Endodermal cell (in vitro differentiated cells): ENCODE measurements around the gene FAM83F. TPM values are rescaled to one million over a fixed set of nuclear protein-coding genes. Genes with fewer than 3 reads are reported as not detected.

ENCODE experiments used
- DNase-seq: peaks from one replicate; pipeline ENCODE4 v3.0.0-alpha.2; 2017
- H3K27ac ChIP-seq: 2 replicates; pipeline ENCODE4 v1.5.1; 2013; ENCODE audit warnings: mild to moderate bottlenecking, low read depth, low read length, moderate library complexity
- H3K27me3 ChIP-seq: 2 replicates; pipeline ENCODE4 v1.6.1; 2013; ENCODE audit warnings: mild to moderate bottlenecking, low read length, moderate library complexity; ENCODE audit not compliant: insufficient read depth, control insufficient read depth, poor library complexity, severe bottlenecking
- H3K36me3 ChIP-seq: 2 replicates; pipeline ENCODE4 v1.7.0; 2013; ENCODE audit warnings: mild to moderate bottlenecking, low read length, moderate library complexity; ENCODE audit not compliant: control insufficient read depth, insufficient read depth
- H3K4me1 ChIP-seq: one replicate; pipeline ENCODE4 v1.7.0; 2013; ENCODE audit warnings: low read length; ENCODE audit not compliant: control insufficient read depth, insufficient read depth
- H3K4me3 ChIP-seq: 2 replicates; pipeline ENCODE4 v1.5.1; 2013; ENCODE audit warnings: mild to moderate bottlenecking, low read length, moderate library complexity
- H3K9ac ChIP-seq: 2 replicates; pipeline ENCODE4 v1.6.1; 2013; ENCODE audit warnings: mild to moderate bottlenecking, low read length, moderate library complexity; ENCODE audit not compliant: poor library complexity, severe bottlenecking; ENCODE audit errors: extremely low read depth
- H3K9me3 ChIP-seq: 2 replicates; pipeline ENCODE4 v1.6.1; 2013; ENCODE audit warnings: mild to moderate bottlenecking, low read length, moderate library complexity; ENCODE audit not compliant: control insufficient read depth
- H3K27ac Mint-ChIP-seq: 2 replicates; pipeline ENCODE4 v1.8.0; 2020; ENCODE audit warnings: mixed read lengths
- H3K27me3 Mint-ChIP-seq: 2 replicates; pipeline ENCODE4 v1.8.0; 2021; ENCODE audit warnings: mild to moderate bottlenecking, mixed read lengths; ENCODE audit not compliant: insufficient read depth
- H3K36me3 Mint-ChIP-seq: 2 replicates; pipeline ENCODE4 v1.8.0; 2020; ENCODE audit warnings: low read depth, mixed read lengths
- H3K4me1 Mint-ChIP-seq: 2 replicates; pipeline ENCODE4 v1.8.0; 2020; ENCODE audit warnings: mixed read lengths
- H3K4me3 Mint-ChIP-seq: 2 replicates; pipeline ENCODE4 v1.8.0; 2020; ENCODE audit warnings: mild to moderate bottlenecking, moderate library complexity, mixed read lengths
- H3K9me3 Mint-ChIP-seq: 2 replicates; pipeline ENCODE4 v1.8.0; 2020; ENCODE audit warnings: mild to moderate bottlenecking, mixed read lengths
- CTCF ChIP-seq: fragments of 200-600 bp; sonication (generic); conservative IDR thresholded peaks from 2 replicates; pipeline ENCODE4 v1.5.0; 2021; ENCODE audit warnings: antibody characterized with exemption, mild to moderate bottlenecking
- WGBS, 2 experiments: methylation state at CpG; one replicate each; pipeline versions ENCODE4 v1.1.5 to v1.1.7; 2013; ENCODE audit warnings: missing lambda C conversion rate in 2 of 2, mixed read lengths in 1 of 2; ENCODE audit not compliant: insufficient coverage in 1 of 2, insufficient read length in 1 of 2; 5-methylcytosine and 5-hydroxymethylcytosine counted together
- total RNA-seq, 2 donors: library from RNA; stranded (reverse); fragmentation: NEBNext Ultra II Directional in 1 of 2; extraction: Animal tissue kit (Norgen Biotek cat#: 25700) in 1 of 2; gene quantifications; 2 replicates in 1 of 2; 3 replicates in 1 of 2; pipeline ENCODE4 v1.2.1, GENCODE V29; 2021

Gene FAM83F
- total RNA-seq, 2 donors from 2014 or later = 18.9 to 34.1 TPM

- Histone ChIP-seq H3K9ac (no peak overlapping the region), H3K27me3 (peaks cover 7% of the 10 kb centered on the region), H3K36me3 (no peaks in the 10 kb centered on the region), H3K9me3 (no peaks in the 10 kb centered on the region), H3K4me3 (no peak overlapping the region), H3K27ac (no peak overlapping the region), H3K4me1 (peaks cover 2% of the 10 kb centered on the region)
- no peak for DNase-seq
- H3K27ac Mint-ChIP-seq = no peak overlapping the region
- no peaks in the 10 kb centered on the region for H3K9me3 Mint-ChIP-seq
- 92 to 93% methylated on average over 2 to 5 of the region's 5 CpGs for WGBS, 2 experiments
- no peak for TF ChIP-seq CTCF
- peaks cover 29% of the 10 kb centered on the region for H3K27me3 Mint-ChIP-seq
- H3K4me1 Mint-ChIP-seq = peaks cover 22% of the 10 kb centered on the region
- H3K36me3 Mint-ChIP-seq = no peaks in the 10 kb centered on the region
- no peak overlapping the region for H3K4me3 Mint-ChIP-seq
Measured at GRCh38 chr22:39974065-39974464, 20.7 kb upstream of the FAM83F start.

GRCh38 chr22:39979048-39979447 is 15.7 kb upstream of the FAM83F start:
- 81% methylated on average over 6 of the region's 6 CpGs for WGBS, 2 experiments

GRCh38 chr22:39979458-39979857 is 15.3 kb upstream of the FAM83F start:
- Histone ChIP-seq H3K36me3 (no peaks in the 10 kb centered on the region), H3K9me3 (no peaks in the 10 kb centered on the region), H3K27ac (no peak overlapping the region), H3K9ac (no peak overlapping the region), H3K4me3 (no peak overlapping the region), H3K27me3 (no peaks in the 10 kb centered on the region), H3K4me1 (no peaks in the 10 kb centered on the region)
- TF ChIP-seq CTCF = no peak
- Mint-ChIP-seq H3K9me3 (no peaks in the 10 kb centered on the region), H3K4me1 (peaks cover 7% of the 10 kb centered on the region), H3K27me3 (peaks cover 34% of the 10 kb centered on the region), H3K4me3 (no peak overlapping the region), H3K36me3 (no peaks in the 10 kb centered on the region), H3K27ac (no peak overlapping the region)
- 91 to 93% methylated on average over 5 of the region's 5 CpGs for WGBS, 2 experiments
- DNase-seq = no peak

More at GRCh38 chr22:39979048-39979447, 15.7 kb upstream of the FAM83F start:
- Mint-ChIP-seq H3K27me3 (peaks cover 32% of the 10 kb centered on the region), H3K4me1 (peaks cover 7% of the 10 kb centered on the region), H3K4me3 (no peak overlapping the region), H3K9me3 (no peaks in the 10 kb centered on the region), H3K27ac (no peak overlapping the region), H3K36me3 (no peaks in the 10 kb centered on the region)
- no peaks in the 10 kb centered on the region for H3K4me1 ChIP-seq
- no peak for TF ChIP-seq CTCF
- no peak overlapping the region for H3K4me3 ChIP-seq
- no peaks in the 10 kb centered on the region for H3K36me3 ChIP-seq
- no peak overlapping the region for H3K27ac ChIP-seq
- H3K27me3 ChIP-seq = no peaks in the 10 kb centered on the region
- no peaks in the 10 kb centered on the region for H3K9me3 ChIP-seq
- no peak for DNase-seq
- H3K9ac ChIP-seq = no peak overlapping the region
